Activated T-helper 17 cell treated with anti-CD3 and anti-CD28 coated beads, Interleukin-2, amount 50 U/mL, for 72 hours (primary cell): ENCODE measurements around the gene ZNF335. TPM values are rescaled to one million over a fixed set of nuclear protein-coding genes. Genes with fewer than 3 reads are reported as not detected.
"Not testable (repeated sequence)": the region's sequence is repeated elsewhere in the genome, so short reads cannot be mapped to it uniquely, and the experiment has no call there.

ENCODE experiments used
- ATAC-seq: fragments of 150-1000 bp; cut with Tn5 transposase; replicated peaks from 2 replicates; pipeline ENCODE4 v1.10.0; 2021; ENCODE audit warnings: mild to moderate bottlenecking, moderate library complexity
- H3K27ac Mint-ChIP-seq: one replicate; pipeline ENCODE4 v1.8.0; 2022; ENCODE audit warnings: mixed read lengths
- H3K27me3 Mint-ChIP-seq: one replicate; pipeline ENCODE4 v1.8.0; 2022; ENCODE audit warnings: mixed read lengths
- H3K36me3 Mint-ChIP-seq: one replicate; pipeline ENCODE4 v1.8.0; 2022; ENCODE audit warnings: low read depth, mild to moderate bottlenecking, mixed read lengths
- H3K4me1 Mint-ChIP-seq: one replicate; pipeline ENCODE4 v1.8.0; 2022; ENCODE audit warnings: mixed read lengths
- H3K4me3 Mint-ChIP-seq: one replicate; pipeline ENCODE4 v1.8.0; 2022; ENCODE audit warnings: mild to moderate bottlenecking, mixed read lengths
- H3K9me3 Mint-ChIP-seq: one replicate; pipeline ENCODE4 v1.8.0; 2022; ENCODE audit warnings: mixed read lengths
- total RNA-seq, 2 donors: library from RNA; stranded (reverse); gene quantifications; one replicate each; pipeline ENCODE4 v1.2.3, GENCODE V29; 2022

ZNF335 gene
- total RNA-seq, 2 donors from 2014 or later = 46.0 to 53.9 TPM

DNA sequence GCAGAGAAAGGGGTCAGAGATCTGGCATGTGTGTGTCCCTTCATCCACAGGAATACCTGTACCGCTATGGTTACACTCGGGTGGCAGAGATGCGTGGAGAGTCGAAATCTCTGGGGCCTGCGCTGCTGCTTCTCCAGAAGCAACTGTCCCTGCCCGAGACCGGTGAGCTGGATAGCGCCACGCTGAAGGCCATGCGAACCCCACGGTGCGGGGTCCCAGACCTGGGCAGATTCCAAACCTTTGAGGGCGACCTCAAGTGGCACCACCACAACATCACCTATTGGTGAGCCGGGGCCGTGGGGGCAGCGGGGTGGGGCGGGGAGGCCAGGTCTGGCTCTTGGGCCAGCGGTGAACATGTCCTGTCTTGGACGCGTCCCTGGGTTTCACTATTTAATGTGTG is 37.8 kb upstream of the ZNF335 start:
- no peak for ATAC-seq
- no peak overlapping the region for H3K27ac Mint-ChIP-seq
- peaks cover 8% of the 10 kb centered on the region for H3K36me3 Mint-ChIP-seq
- no peaks in the 10 kb centered on the region for H3K9me3 Mint-ChIP-seq
- peak overlapping the region; percentile 65 for H3K4me3 Mint-ChIP-seq
- H3K4me1 Mint-ChIP-seq = peaks cover 46% of the 10 kb centered on the region
- H3K27me3 Mint-ChIP-seq = peaks cover 41% of the 10 kb centered on the region

- Mint-ChIP-seq H3K27ac (peak overlapping the region; percentile 75), H3K27me3 (peaks cover 37% of the 10 kb centered on the region), H3K4me3 (peak overlapping the region; percentile 65), H3K36me3 (peaks cover 8% of the 10 kb centered on the region), H3K9me3 (no peaks in the 10 kb centered on the region), H3K4me1 (peaks cover 50% of the 10 kb centered on the region)
- ATAC-seq = no peak
Measured at GRCh38 chr20:46007671-46008070, 35.7 kb upstream of the ZNF335 start.

GRCh38 chr20:46006964-46007363 is 35.0 kb upstream of the ZNF335 start:
- Mint-ChIP-seq H3K9me3 (no peaks in the 10 kb centered on the region), H3K27ac (no peak overlapping the region), H3K4me1 (peaks cover 49% of the 10 kb centered on the region), H3K27me3 (peaks cover 30% of the 10 kb centered on the region), H3K4me3 (no peak overlapping the region), H3K36me3 (peaks cover 6% of the 10 kb centered on the region)
- no peak for ATAC-seq

DNA sequence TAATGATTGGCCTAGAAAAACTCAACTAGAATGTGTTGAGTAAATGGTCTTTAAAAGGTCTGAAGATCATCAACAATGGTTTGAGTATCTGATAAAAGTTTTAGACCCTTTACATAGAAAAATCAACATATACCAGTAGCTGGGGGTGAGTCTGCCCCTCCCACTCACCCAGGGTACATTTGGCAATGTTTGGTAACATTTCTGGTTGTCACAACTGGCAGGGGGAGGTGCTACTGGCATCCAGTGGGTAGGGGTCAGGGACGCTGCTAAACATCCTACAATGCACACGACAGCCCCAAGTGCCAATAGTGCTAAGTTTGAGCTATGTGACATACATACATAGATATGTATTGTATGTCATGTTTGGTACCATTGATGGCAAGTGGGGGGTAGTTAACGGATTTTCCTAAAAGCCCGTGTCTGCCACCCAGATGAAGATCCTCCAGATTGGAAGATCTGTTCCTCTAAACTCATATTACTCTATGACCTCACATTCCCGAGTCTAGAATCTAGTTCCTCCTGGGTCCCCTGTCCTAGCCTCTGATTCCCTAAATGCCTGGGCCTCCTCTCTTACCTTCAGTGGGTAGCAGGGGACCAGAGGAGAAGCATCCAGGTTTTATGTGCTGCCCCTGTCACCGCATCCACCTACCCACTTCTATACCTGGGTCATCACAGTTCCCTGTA is 34.2 kb upstream of the ZNF335 start:
- H3K9me3 Mint-ChIP-seq = no peaks in the 10 kb centered on the region
- no peak for ATAC-seq
- H3K27me3 Mint-ChIP-seq = peaks cover 22% of the 10 kb centered on the region
- no peaks in the 10 kb centered on the region for H3K36me3 Mint-ChIP-seq
- peaks cover 43% of the 10 kb centered on the region for H3K4me1 Mint-ChIP-seq
- no peak overlapping the region for H3K27ac Mint-ChIP-seq
- peak overlapping the region; percentile 72 for H3K4me3 Mint-ChIP-seq

DNA sequence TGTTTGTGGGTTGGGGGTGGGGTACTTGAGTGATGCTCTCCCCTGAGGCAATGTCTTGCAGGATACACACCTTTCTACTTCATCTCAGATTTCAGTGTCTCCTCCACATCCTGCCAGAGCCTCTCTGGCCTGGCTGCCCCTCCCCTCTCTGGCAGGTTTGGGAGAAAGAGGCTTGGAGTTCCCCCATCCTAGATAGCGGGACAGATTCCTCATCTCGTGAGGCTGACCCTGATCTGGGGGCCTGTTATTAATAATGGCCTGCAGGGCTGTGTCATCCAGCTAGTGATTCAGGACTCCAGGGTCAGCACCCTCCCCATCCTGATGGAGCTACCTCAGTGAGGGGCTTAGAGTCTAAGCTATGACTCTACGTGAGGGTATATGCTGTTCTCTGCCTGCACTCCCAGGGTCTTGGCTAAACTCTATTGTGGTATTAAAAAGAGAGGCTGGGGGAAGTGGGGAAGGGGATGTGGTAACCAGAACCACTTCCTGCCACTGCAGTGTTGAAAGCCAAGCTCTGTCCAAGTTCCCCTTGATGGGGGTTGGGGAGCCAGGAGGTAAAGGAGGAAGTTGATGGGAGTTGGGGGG is 33.0 kb upstream of the ZNF335 start:
- peak overlapping the region; percentile 72 for H3K4me3 Mint-ChIP-seq
- no peaks in the 10 kb centered on the region for H3K9me3 Mint-ChIP-seq
- peaks cover 11% of the 10 kb centered on the region for H3K27me3 Mint-ChIP-seq
- peak overlapping the region; percentile 70 for H3K27ac Mint-ChIP-seq
- H3K36me3 Mint-ChIP-seq = no peaks in the 10 kb centered on the region
- peaks cover 44% of the 10 kb centered on the region for H3K4me1 Mint-ChIP-seq
- ATAC-seq = peak; percentile 27

DNA sequence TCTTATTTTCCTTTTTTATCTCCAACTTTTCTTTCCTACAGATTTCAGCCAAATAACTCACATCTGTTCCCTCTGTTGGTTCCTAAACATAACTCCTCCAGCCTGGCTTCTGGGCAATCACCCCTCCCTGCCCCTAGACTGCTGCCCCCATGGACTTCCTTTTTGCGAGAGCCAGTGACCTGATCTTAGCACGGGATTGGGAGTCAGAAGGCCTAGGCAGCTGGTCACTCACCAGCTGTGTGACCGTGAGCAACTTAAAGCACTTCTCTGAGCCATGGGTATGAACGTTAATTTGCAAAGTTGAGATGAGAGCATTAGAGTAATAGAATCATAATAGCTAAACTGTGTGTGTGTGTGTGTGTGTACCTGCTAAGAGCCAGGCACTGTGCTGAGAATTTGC is 32.2 kb upstream of the ZNF335 start:
- Mint-ChIP-seq H3K36me3 (no peaks in the 10 kb centered on the region), H3K27me3 (peaks cover 5% of the 10 kb centered on the region), H3K4me3 (peak overlapping the region; percentile 72), H3K27ac (no peak overlapping the region), H3K9me3 (no peaks in the 10 kb centered on the region), H3K4me1 (peaks cover 48% of the 10 kb centered on the region)
- ATAC-seq = no peak

DNA sequence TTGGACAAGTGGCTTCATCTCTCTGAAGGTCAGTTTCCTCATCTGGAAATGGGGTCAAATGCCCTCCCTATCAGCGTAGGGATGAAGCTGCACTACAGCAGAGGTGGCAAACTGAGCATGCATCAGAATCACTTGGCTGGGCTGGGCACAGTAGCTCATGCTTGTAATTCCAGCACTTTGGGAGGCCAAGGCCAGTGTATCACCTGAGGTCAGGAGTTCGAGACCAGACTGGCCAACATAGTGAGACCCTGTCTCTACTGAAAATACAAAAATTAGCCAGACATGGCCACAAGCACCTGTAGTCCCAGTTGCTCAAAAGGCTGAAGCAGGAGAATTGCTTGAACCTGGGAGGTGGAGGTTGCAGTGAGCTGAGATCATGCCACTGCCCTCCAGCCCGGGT is 30.0 kb upstream of the ZNF335 start:
- Mint-ChIP-seq H3K27me3 (no peaks in the 10 kb centered on the region), H3K27ac (no peak overlapping the region), H3K4me1 (peaks cover 51% of the 10 kb centered on the region), H3K36me3 (no peaks in the 10 kb centered on the region), H3K4me3 (no peak overlapping the region), H3K9me3 (no peaks in the 10 kb centered on the region)
- ATAC-seq = no peak

DNA sequence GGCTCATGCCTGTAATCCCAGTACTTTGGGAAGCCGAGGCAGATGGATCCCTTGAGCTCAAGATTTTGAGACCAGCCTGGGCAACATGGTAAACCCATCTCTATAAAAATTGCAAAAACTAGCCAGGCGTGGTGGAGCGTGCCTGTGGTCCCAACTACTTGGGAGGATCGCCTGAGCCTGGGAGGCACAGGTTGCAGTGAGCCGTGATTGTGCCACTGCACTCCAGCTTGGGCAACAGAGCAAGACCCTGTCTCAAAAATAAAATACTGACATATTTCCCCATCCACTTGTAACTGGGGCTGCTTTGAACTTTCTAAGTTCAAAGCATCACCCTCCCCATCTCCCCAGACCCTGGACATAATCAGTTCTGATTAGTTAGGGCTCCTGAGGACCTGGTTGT is 29.5 kb upstream of the ZNF335 start:
- Mint-ChIP-seq H3K4me1 (peaks cover 49% of the 10 kb centered on the region), H3K27me3 (no peaks in the 10 kb centered on the region), H3K27ac (no peak overlapping the region), H3K36me3 (no peaks in the 10 kb centered on the region), H3K9me3 (no peaks in the 10 kb centered on the region), H3K4me3 (no peak overlapping the region)
- no peak for ATAC-seq

DNA sequence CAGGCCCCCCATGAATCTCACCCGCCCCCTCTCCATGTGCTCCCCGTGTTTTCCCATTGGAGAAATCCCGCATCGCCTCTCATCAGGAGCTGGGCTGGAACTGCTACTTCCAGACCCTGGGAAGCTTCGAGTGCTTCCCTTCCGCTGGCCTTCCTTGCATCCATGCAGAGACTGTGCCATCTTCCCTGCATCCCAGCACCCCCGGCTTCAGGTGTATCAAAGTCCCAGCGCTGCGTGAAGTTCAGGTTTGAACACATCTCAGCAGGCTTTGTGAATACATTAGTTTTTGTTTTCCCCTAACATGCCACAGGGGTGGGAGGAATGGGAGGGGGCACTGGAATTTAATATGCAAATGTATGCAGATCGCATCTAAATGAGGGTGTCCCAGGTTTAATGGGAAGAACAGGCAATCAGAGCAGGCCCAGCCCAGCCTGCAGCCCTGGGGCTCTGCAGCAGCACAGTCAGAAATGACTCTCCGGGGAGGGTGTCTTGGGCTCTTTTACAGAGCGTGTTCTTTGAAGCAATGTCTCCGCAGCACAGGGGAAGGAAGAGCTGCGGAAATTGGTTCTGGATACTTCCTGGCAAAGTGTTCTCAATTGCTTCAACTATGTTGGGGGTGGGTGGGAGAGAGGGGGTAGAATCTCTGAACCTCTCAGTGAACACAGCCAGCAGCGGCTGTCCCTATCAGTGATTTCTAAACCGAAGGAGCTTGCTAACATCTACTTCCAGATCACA is 28.4 kb upstream of the ZNF335 start:
- H3K27me3 Mint-ChIP-seq = no peaks in the 10 kb centered on the region
- ATAC-seq = peak; percentile 25
- no peaks in the 10 kb centered on the region for H3K9me3 Mint-ChIP-seq
- no peaks in the 10 kb centered on the region for H3K36me3 Mint-ChIP-seq
- H3K4me3 Mint-ChIP-seq = peak overlapping the region; percentile 6
- H3K27ac Mint-ChIP-seq = no peak overlapping the region
- H3K4me1 Mint-ChIP-seq = peaks cover 39% of the 10 kb centered on the region

GRCh38 chr20:45999557-46000261 is 27.7 kb upstream of the ZNF335 start:
- Mint-ChIP-seq H3K4me1 (peaks cover 37% of the 10 kb centered on the region), H3K4me3 (no peak overlapping the region), H3K27me3 (no peaks in the 10 kb centered on the region), H3K36me3 (no peaks in the 10 kb centered on the region), H3K27ac (no peak overlapping the region), H3K9me3 (no peaks in the 10 kb centered on the region)
- ATAC-seq = no peak

GRCh38 chr20:45998761-45999160 is 26.8 kb upstream of the ZNF335 start:
- ATAC-seq = peak; percentile 97
- no peaks in the 10 kb centered on the region for H3K9me3 Mint-ChIP-seq
- peak overlapping the region; percentile 25 for H3K27ac Mint-ChIP-seq
- no peaks in the 10 kb centered on the region for H3K27me3 Mint-ChIP-seq
- H3K36me3 Mint-ChIP-seq = no peaks in the 10 kb centered on the region
- peak overlapping the region; percentile 30 for H3K4me3 Mint-ChIP-seq
- H3K4me1 Mint-ChIP-seq = peaks cover 30% of the 10 kb centered on the region

- no peaks in the 10 kb centered on the region for H3K27me3 Mint-ChIP-seq
- H3K4me3 Mint-ChIP-seq = peak overlapping the region; percentile 30
- H3K36me3 Mint-ChIP-seq = no peaks in the 10 kb centered on the region
- peak; percentile 73 for ATAC-seq
- H3K27ac Mint-ChIP-seq = peak overlapping the region; percentile 25
- H3K9me3 Mint-ChIP-seq = no peaks in the 10 kb centered on the region
- H3K4me1 Mint-ChIP-seq = peaks cover 30% of the 10 kb centered on the region
Measured at GRCh38 chr20:45998337-45998736, 26.3 kb upstream of the ZNF335 start.

GRCh38 chr20:45997187-45997586 is 25.2 kb upstream of the ZNF335 start:
- Mint-ChIP-seq H3K27me3 (no peaks in the 10 kb centered on the region), H3K27ac (peak overlapping the region; percentile 37), H3K9me3 (no peaks in the 10 kb centered on the region), H3K4me3 (peak overlapping the region; percentile 22), H3K4me1 (peaks cover 30% of the 10 kb centered on the region), H3K36me3 (no peaks in the 10 kb centered on the region)
- ATAC-seq = no peak

DNA sequence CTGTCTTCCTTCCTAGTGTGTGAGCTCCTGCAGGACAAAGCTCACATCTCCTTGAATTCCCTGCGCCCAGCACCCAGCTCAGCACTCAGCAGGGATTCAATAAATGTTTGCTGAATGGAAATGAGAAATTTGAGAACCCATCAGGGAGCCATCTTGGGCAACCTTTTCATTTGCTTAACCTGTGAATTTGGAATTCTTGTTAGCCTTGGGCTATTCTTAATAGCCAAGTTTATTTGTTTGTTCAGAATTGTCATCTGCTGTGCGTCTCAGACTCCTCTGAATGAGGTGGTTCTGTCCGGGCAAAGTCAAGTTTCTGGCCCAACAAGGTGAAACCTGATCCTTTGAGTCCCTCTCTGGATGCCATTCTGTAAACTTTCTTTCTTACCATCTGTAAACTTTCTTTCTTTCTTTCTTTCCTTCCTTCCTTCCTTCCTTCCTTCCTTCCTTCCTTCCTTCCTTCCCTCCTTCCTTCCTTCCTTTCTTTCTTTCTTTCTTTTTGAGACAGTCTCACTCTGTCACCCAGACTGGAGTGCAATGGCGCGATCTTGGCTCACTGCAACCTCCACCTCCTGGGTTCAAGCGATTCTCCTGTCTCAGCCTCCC is 23.6 kb upstream of the ZNF335 start:
- not testable (repeated sequence) for H3K36me3 Mint-ChIP-seq, H3K4me3 Mint-ChIP-seq, H3K27me3 Mint-ChIP-seq, ATAC-seq, H3K27ac Mint-ChIP-seq, H3K9me3 Mint-ChIP-seq
- peaks cover 28% of the 10 kb centered on the region for H3K4me1 Mint-ChIP-seq
